Epidermal melanocyte (primary cell): ENCODE data around the gene MICAL2.

ENCODE experiments used
- DNase-seq: peaks from one replicate; pipeline ENCODE4 v3.0.0; 2011; ENCODE audit warnings: low spot score; ENCODE audit not compliant: insufficient read length

Gene MICAL2

GRCh38 chr11:12202661-12203310 is 92.4 kb downstream of the MICAL2 start:
- no peak for DNase-seq

DNA sequence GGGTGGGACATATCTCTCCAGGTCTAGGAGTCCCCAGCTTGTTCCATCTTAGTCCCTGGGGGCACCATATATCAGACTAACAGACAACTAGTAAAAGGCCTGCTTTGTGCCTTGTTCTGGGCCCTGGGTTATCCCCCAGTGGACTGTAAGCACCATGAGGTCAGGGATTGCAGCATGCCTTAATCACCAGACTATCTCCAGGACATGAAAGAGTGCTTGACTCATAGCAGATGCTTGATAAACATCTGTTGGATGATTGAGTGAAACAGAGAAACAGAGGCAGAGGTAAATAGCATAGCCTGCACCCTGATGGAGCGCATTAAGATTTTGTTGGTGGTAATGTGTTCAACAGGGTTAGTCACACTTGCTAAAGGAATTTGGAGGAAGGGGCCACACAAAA is 94.1 kb downstream of the MICAL2 start:
- no peak for DNase-seq

- DNase-seq, result no peak
Observed at GRCh38 chr11:12205330-12205729, 94.9 kb downstream of the MICAL2 start.

DNA sequence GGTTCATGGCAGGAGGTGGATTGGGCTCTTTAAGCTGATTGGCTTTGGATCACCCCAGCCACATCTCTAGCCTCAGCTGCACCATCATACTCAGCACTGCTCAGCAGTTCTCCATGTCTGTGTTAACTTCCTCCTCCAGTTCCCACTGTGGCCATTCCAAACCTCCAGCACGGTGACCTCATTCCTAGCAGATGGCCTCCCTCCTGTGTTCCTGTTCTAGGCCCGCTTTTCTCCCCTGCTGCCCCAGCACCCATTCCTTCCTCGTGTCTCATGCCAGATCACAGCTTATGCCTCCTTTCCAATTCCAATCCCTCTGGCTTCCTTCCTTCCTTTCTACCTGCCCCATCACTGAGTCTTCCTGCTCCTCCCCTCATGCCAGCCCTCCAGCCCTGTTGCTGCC is 96.1 kb downstream of the MICAL2 start:
- DNase-seq, result no peak

GRCh38 chr11:12207384-12208150 is 97.2 kb downstream of the MICAL2 start:
- no peak for DNase-seq

- DNase-seq, result no peak
Observed at GRCh38 chr11:12209096-12209495, 98.7 kb downstream of the MICAL2 start.

- DNase-seq, result no peak
Observed at GRCh38 chr11:12210200-12210599, 99.8 kb downstream of the MICAL2 start.

DNA sequence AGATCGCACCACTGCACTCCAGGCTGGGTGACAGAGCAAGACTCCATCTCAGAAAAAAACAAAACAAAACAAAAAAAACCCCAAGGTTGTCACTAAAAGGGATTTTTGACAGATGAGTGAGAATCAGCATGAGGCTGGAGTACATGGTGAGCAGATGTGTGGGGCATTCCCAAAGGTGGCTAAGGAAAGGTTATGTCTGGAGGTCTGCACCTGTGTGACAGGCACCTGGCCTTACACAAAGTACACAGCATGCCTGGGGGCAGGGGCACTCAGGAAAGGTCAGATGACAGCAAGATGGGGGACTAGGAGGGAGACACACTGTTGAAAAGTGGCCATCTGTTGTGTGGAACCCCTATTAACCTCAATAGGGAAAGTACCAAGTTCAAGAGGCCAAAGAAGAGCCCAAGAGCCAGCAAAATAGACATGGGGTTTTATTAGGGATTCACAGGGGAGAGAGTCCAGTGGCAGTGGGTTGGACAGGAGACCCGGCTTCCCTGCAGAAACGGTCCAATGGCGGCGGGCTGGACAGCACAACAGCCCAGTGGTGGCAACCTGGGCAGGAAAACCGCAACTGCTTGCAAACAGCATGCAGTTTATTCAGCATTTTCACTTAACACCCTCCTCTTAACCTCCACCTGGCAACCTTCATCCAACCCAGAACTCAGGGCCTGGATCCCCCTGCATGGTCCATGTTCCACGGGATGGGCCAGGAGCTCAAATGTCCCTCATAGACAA is 101.1 kb downstream of the MICAL2 start:
- no peak for DNase-seq

GRCh38 chr11:12212174-12212820 is 101.9 kb downstream of the MICAL2 start:
- DNase-seq, result no peak

DNA sequence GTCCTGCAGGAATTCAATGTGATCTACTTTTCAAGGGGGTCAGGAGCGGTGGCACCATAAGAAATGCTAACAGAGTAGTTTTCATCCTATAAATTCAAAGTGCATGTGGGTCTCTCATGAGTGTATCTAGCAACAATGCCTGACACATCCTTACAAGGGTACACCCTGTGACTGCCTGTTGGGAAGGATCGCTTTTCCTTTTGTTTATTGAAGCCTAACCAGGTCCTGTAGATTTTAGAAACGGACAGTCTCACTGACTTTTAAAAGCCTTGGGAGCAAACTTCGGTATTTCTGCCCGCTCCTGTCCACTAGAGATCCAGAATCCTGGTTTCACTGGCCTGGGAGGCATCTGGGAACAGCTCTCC is 102.4 kb downstream of the MICAL2 start:
- no peak for DNase-seq

DNA sequence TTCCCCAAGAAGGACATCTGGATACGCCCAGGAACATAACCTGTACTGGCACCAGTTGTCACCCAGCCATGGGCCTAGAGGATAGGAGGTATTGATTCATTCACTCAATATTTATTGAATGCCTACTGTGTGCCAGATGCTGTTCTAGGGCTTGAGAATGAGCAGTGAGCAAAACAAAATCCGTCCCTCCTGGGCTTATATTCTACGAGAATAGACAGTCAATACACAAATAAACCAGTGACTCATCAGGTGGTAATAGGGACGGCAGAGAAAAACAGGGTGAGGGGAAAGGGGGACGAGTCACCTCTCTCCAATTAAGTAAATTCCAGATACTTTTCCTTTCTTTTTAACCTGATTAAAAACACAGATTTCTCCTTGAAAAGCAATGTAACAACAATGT is 103.5 kb downstream of the MICAL2 start:
- no peak for DNase-seq

DNA sequence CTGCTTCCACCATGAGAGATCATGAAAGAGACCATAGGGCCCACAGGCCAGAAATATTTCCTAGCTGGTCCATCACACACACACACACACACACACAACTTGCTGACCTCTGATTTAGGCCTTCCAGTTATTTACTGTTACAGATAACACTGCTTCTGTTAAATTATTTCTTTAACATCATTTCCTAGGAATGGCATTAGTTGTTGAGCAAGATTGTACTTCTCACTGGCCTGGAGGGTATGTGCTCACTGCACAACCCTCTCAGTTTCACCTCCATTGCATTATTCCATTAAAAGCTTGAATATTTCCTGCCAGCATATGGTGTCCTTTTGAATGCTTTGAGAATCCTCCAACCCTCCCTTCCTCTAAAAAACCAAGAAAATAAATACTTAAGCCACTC is 104.4 kb downstream of the MICAL2 start:
- no peak for DNase-seq

DNA sequence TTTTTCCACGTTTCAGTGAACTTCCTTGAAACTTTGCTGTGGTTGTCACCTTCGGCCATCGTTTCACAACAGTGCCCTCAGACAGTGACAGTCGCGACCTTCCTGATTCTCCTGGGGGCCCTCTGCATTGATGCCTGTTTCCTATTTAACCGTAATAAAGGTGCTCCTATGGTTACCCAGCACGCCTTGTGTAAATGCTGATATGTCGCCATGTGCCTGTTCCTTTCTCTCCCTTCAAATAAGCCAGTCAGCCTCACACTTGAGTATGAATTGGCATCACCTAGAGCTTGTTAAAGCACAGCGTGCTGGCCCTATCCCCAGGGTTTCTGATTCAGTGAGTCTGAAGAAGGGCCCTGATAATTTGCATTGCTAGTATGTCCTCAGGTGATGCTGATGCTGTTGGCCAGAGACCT is 104.8 kb downstream of the MICAL2 start:
- no peak for DNase-seq

DNA sequence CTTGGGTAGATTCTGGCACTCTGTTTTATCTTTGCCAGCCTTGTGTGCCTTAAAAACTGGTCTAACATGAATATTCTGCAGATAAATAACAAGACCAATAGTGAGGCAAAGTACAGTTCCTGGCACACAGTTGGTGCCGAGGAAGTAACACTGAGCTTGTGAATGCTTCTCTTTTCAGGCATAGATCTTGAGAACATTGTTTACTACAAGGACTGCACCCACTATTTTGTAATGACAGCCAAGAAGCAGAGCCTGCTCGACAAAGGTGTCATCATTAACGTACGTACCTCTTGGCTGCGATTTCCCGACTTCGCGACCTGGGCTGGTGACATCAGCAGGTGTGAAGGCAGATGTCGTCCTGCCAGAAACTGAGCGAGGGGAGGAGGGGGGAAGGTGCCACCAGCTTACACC is 105.7 kb downstream of the MICAL2 start:
- no peak for DNase-seq

GRCh38 chr11:12216671-12217374 is 106.4 kb downstream of the MICAL2 start:
- DNase-seq, result no peak

GRCh38 chr11:12217879-12218278 is 107.5 kb downstream of the MICAL2 start:
- DNase-seq, result no peak

GRCh38 chr11:12218909-12219308 is 108.5 kb downstream of the MICAL2 start:
- DNase-seq, result no peak

- DNase-seq, result no peak
Observed at GRCh38 chr11:12219757-12220156, 109.4 kb downstream of the MICAL2 start.

- DNase-seq, result no peak
Observed at GRCh38 chr11:12220305-12220704, 109.9 kb downstream of the MICAL2 start.

DNA sequence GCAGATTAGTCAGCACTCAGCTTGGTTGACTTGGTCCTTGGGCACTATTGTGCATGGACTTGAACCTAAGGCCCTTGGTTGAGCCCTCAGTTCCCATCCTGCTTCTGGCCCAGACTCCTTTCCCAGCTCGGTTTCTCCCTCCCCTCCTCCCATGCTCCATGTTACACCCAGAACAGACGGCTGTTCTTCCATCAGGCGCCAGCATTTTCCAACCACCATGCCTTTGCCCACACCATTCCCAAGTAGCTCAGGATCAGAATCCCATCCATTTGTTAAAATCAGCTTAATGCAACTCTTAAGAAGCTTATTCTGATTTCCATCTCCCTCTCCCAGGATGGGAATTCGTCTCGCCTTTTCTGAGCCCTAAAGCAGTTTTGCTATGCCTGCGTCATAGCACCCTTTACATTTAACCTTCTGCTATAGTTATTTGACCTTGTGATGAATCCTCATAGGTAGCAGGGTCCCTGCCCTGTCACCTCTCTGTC is 110.7 kb downstream of the MICAL2 start:
- no peak for DNase-seq
